IPS-18a (cell line): ENCODE results near the gene SYTL2.
A peak's percentile ranks its signal among the peaks of the same experiment; 100 is the strongest.
"Not testable (repeated sequence)": the region's sequence is repeated elsewhere in the genome, so short reads cannot be mapped to it uniquely, and the experiment has no call there.

ENCODE experiments used
- H3K27ac ChIP-seq: one replicate; pipeline ENCODE4 v1.5.1; 2013; ENCODE audit warnings: low read length
- H3K27me3 ChIP-seq: one replicate; pipeline ENCODE4 v1.6.1; 2013; ENCODE audit warnings: mild to moderate bottlenecking, low read length; ENCODE audit not compliant: control insufficient read depth, insufficient read depth
- H3K36me3 ChIP-seq: one replicate; pipeline ENCODE4 v1.6.1; 2013; ENCODE audit warnings: low read depth, low read length; ENCODE audit not compliant: control insufficient read depth
- H3K4me1 ChIP-seq: one replicate; pipeline ENCODE4 v1.6.1; 2013; ENCODE audit warnings: low read depth, low read length; ENCODE audit not compliant: control insufficient read depth
- H3K4me3 ChIP-seq: one replicate; pipeline ENCODE4 v1.5.1; 2013; ENCODE audit warnings: low read length
- H3K9ac ChIP-seq: one replicate; pipeline ENCODE4 v1.6.1; 2013; ENCODE audit warnings: mild to moderate bottlenecking, low read length, moderate library complexity
- H3K9me3 ChIP-seq: one replicate; pipeline ENCODE4 v1.6.1; 2013; ENCODE audit warnings: low read depth, low read length; ENCODE audit not compliant: control insufficient read depth

Gene SYTL2

GRCh38 chr11:85666687-85667086 lies 144.3 kb downstream of the SYTL2 start:
- H3K36me3 ChIP-seq: peaks cover 11% of the 10 kb centered on the region
- H3K4me1 ChIP-seq: peaks cover 6% of the 10 kb centered on the region
- H3K27me3 ChIP-seq: no peaks in the 10 kb centered on the region
- H3K27ac ChIP-seq: no peak overlapping the region
- H3K9me3 ChIP-seq: no peaks in the 10 kb centered on the region
- no peak overlapping the region for H3K9ac ChIP-seq
- no peak overlapping the region for H3K4me3 ChIP-seq

GRCh38 chr11:85665733-85666132 lies 145.2 kb downstream of the SYTL2 start:
- Histone ChIP-seq H3K36me3 (peaks cover 20% of the 10 kb centered on the region), H3K9me3 (no peaks in the 10 kb centered on the region), H3K27me3 (no peaks in the 10 kb centered on the region), H3K4me1 (peaks cover 6% of the 10 kb centered on the region), H3K27ac (peak overlapping the region; percentile 87), H3K9ac (peak overlapping the region; percentile 99), H3K4me3 (peak overlapping the region; percentile 90)

- peaks cover 6% of the 10 kb centered on the region for H3K4me1 ChIP-seq
- peak within 1 kb of the TSS; percentile 90 for H3K4me3 ChIP-seq
- H3K9me3 ChIP-seq: no peaks in the 10 kb centered on the region
- peaks cover 29% of the 10 kb centered on the region for H3K36me3 ChIP-seq
- no peaks in the 10 kb centered on the region for H3K27me3 ChIP-seq
- H3K9ac ChIP-seq: peak within 1 kb of the TSS; percentile 99
- peak within 1 kb of the TSS; percentile 87 for H3K27ac ChIP-seq
Measured at GRCh38 chr11:85664615-85665481, 146.1 kb downstream of the SYTL2 start, which contains the start of gene CREBZF. Gene CREBZF, minus strand, starts transcription at chr11:85665129. Its CDS starts 254 bp downstream, at chr11:85664875.

- Histone ChIP-seq H3K4me3 (peak overlapping the region; percentile 90), H3K27ac (peak overlapping the region; percentile 87), H3K9ac (peak overlapping the region; percentile 99), H3K36me3 (peaks cover 38% of the 10 kb centered on the region), H3K9me3 (no peaks in the 10 kb centered on the region), H3K27me3 (no peaks in the 10 kb centered on the region), H3K4me1 (peaks cover 6% of the 10 kb centered on the region)
Measured at GRCh38 chr11:85663753-85664614, 147.0 kb downstream of the SYTL2 start.

- Histone ChIP-seq H3K27ac (no peak overlapping the region), H3K4me1 (peaks cover 6% of the 10 kb centered on the region), H3K27me3 (no peaks in the 10 kb centered on the region), H3K36me3 (peaks cover 45% of the 10 kb centered on the region), H3K9me3 (no peaks in the 10 kb centered on the region), H3K4me3 (peak overlapping the region; percentile 90), H3K9ac (peak overlapping the region; percentile 99)
Measured at GRCh38 chr11:85663080-85663752, 147.7 kb downstream of the SYTL2 start.

- H3K9ac ChIP-seq: peak overlapping the region; percentile 99
- H3K9me3 ChIP-seq: no peaks in the 10 kb centered on the region
- H3K4me1 ChIP-seq: peaks cover 6% of the 10 kb centered on the region
- H3K4me3 ChIP-seq: peak overlapping the region; percentile 90
- H3K27me3 ChIP-seq: no peaks in the 10 kb centered on the region
- no peak overlapping the region for H3K27ac ChIP-seq
- H3K36me3 ChIP-seq: peaks cover 56% of the 10 kb centered on the region
Measured at GRCh38 chr11:85661972-85662664, 148.8 kb downstream of the SYTL2 start.

- H3K9ac ChIP-seq: no peak overlapping the region
- H3K27ac ChIP-seq: no peak overlapping the region
- no peaks in the 10 kb centered on the region for H3K27me3 ChIP-seq
- H3K36me3 ChIP-seq: peaks cover 74% of the 10 kb centered on the region
- no peaks in the 10 kb centered on the region for H3K9me3 ChIP-seq
- no peak overlapping the region for H3K4me3 ChIP-seq
- no peaks in the 10 kb centered on the region for H3K4me1 ChIP-seq
Measured at GRCh38 chr11:85658180-85658579, 152.8 kb downstream of the SYTL2 start.

- Histone ChIP-seq H3K9ac (no peak overlapping the region), H3K27ac (no peak overlapping the region), H3K36me3 (peaks cover 67% of the 10 kb centered on the region)
Measured at GRCh38 chr11:85656777-85657176, 154.2 kb downstream of the SYTL2 start.

GRCh38 chr11:85654343-85654742 lies 156.6 kb downstream of the SYTL2 start:
- H3K36me3 ChIP-seq: peaks cover 49% of the 10 kb centered on the region

More at GRCh38 chr11:85656777-85657176, 154.2 kb downstream of the SYTL2 start:
- Histone ChIP-seq H3K27me3 (no peaks in the 10 kb centered on the region), H3K4me1 (no peaks in the 10 kb centered on the region), H3K9me3 (no peaks in the 10 kb centered on the region), H3K4me3 (no peak overlapping the region)

GRCh38 chr11:85652786-85653447 lies 158.0 kb downstream of the SYTL2 start:
- H3K27me3 ChIP-seq: no peaks in the 10 kb centered on the region
- H3K36me3 ChIP-seq: peaks cover 35% of the 10 kb centered on the region
- no peak overlapping the region for H3K27ac ChIP-seq
- H3K4me1 ChIP-seq: peaks cover 6% of the 10 kb centered on the region
- H3K9ac ChIP-seq: no peak overlapping the region
- no peak overlapping the region for H3K4me3 ChIP-seq
- no peaks in the 10 kb centered on the region for H3K9me3 ChIP-seq

More at GRCh38 chr11:85654343-85654742, 156.6 kb downstream of the SYTL2 start:
- H3K9ac ChIP-seq, H3K4me3 ChIP-seq, H3K27me3 ChIP-seq, H3K9me3 ChIP-seq, H3K4me1 ChIP-seq, H3K27ac ChIP-seq: not testable (repeated sequence)
